Measurements from ENCODE around the gene LHCGR. TPM values are rescaled to one million over a fixed set of nuclear protein-coding genes. Genes with fewer than 3 reads are reported as not detected.

LHCGR gene
- polyA plus RNA-seq, 1 of the 3 experiments (the other 2 are of a cell fraction) = not detected

- no peaks in the 10 kb centered on the region for H3K4me1 ChIP-seq (ENCODE audit: control insufficient read depth in 1 of 2, insufficient read depth in 2 of 2, low read depth in 1 of 2, low read length in 1 of 2)
- H3K79me2 ChIP-seq (ENCODE audit: insufficient read depth) = no peaks in the 10 kb centered on the region
- DNase-seq = no peak
- no peak overlapping the region for H3K27ac ChIP-seq (ENCODE audit: low read depth in 2 of 2, low read length in 1 of 2)
- no peak overlapping the region for H2AFZ ChIP-seq (ENCODE audit: low read depth)
- H3K9ac ChIP-seq = no peak overlapping the region
- CTCF ChIA-PET = no interaction called here
- H3F3A ChIP-seq (replicated peaks; ENCODE audit: insufficient read depth) = no peaks in the 10 kb centered on the region
- no peak overlapping the region for H3K4me2 ChIP-seq
- WGBS (ENCODE audit: low lambda C conversion rate) = 34% methylated on average over 8 of the region's 8 CpGs
- no peaks in the 10 kb centered on the region for H3K36me3 ChIP-seq (replicated peaks in 1 of 2; ENCODE audit: control insufficient read depth in 1 of 2, insufficient read depth in 2 of 2, low read length in 1 of 2)
- H3K27me3 ChIP-seq (ENCODE audit: insufficient read depth) = no peaks in the 10 kb centered on the region
- POLR2A ChIA-PET = no interaction called here
- no peak for TF ChIP-seq RAD21 (IDR thresholded peaks at IDR 0.05; ENCODE audit: low read length)
- no peak for TF ChIP-seq ELF1 (IDR thresholded peaks at IDR 0.05)
- TF ChIP-seq JUND (IDR thresholded peaks at IDR 0.05) = no peak
- H3K9me2 ChIP-seq = no peaks in the 10 kb centered on the region
- H3K9me3 ChIP-seq = no peaks in the 10 kb centered on the region
- no peaks in the 10 kb centered on the region for H4K20me1 ChIP-seq (ENCODE audit: insufficient read depth)
- no peak overlapping the region for H3K4me3 ChIP-seq (ENCODE audit: low read depth in 2 of 2, low read length in 1 of 2)
Observed at GRCh38 chr2:48787580-48787979, 32.1 kb upstream of the LHCGR start.

DNA sequence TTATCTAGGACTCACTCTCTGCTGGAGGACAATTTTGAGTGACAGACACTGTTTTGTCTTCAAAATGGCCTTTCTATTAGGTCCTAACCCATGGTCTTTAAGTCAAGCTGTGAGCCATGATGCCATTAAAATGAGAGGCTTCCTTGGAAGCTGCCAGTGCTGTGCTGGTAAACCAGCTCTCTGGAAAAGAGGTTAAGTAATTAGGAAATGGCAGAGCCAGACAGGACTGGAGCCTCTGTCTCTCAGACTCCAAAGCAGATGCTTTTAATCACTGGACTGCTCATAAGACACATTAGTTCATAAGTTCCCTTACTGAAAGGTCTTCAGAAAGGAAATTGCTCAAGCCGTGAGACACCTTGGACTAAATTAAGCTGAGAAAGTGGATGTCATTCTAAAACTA, 25.8 kb upstream of the LHCGR start:
- H4K20me1 ChIP-seq (ENCODE audit: insufficient read depth) = no peaks in the 10 kb centered on the region
- H2AFZ ChIP-seq (ENCODE audit: low read depth) = no peak overlapping the region
- H3K4me1 ChIP-seq (ENCODE audit: control insufficient read depth in 1 of 2, insufficient read depth in 2 of 2, low read depth in 1 of 2, low read length in 1 of 2) = peaks cover 0 to 4% of the 10 kb centered on the region in 2 experiments; a peak in 1 of 4 replicates
- H3K4me2 ChIP-seq = no peak overlapping the region
- H3K27ac ChIP-seq (ENCODE audit: low read depth in 2 of 2, low read length in 1 of 2) = no peak overlapping the region
- H3K9ac ChIP-seq = no peak overlapping the region
- no peaks in the 10 kb centered on the region for H3K79me2 ChIP-seq (ENCODE audit: insufficient read depth)
- ChIA-PET POLR2A (no interaction called here), CTCF (interaction anchor here (1.0 to 1.3 kb wide), 2 partner anchors 16 to 19 kb away, joined by 3 read pairs; no protein-coding TSS in a partner anchor)
- H3K36me3 ChIP-seq (replicated peaks in 1 of 2; ENCODE audit: control insufficient read depth in 1 of 2, insufficient read depth in 2 of 2, low read length in 1 of 2) = no peaks in the 10 kb centered on the region
- H3F3A ChIP-seq (replicated peaks; ENCODE audit: insufficient read depth) = no peaks in the 10 kb centered on the region
- no peaks in the 10 kb centered on the region for H3K9me3 ChIP-seq
- no peak for DNase-seq
- no peaks in the 10 kb centered on the region for H3K9me2 ChIP-seq
- TF ChIP-seq, protein P1, sequence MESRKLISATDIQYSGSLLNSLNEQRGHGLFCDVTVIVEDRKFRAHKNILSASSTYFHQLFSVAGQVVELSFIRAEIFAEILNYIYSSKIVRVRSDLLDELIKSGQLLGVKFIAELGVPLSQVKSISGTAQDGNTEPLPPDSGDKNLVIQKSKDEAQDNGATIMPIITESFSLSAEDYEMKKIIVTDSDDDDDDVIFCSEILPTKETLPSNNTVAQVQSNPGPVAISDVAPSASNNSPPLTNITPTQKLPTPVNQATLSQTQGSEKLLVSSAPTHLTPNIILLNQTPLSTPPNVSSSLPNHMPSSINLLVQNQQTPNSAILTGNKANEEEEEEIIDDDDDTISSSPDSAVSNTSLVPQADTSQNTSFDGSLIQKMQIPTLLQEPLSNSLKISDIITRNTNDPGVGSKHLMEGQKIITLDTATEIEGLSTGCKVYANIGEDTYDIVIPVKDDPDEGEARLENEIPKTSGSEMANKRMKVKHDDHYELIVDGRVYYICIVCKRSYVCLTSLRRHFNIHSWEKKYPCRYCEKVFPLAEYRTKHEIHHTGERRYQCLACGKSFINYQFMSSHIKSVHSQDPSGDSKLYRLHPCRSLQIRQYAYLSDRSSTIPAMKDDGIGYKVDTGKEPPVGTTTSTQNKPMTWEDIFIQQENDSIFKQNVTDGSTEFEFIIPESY (IDR thresholded peaks at IDR 0.05; ENCODE audit: borderline replicate concordance, low read depth) = no peak
- TF ChIP-seq, protein P2, sequence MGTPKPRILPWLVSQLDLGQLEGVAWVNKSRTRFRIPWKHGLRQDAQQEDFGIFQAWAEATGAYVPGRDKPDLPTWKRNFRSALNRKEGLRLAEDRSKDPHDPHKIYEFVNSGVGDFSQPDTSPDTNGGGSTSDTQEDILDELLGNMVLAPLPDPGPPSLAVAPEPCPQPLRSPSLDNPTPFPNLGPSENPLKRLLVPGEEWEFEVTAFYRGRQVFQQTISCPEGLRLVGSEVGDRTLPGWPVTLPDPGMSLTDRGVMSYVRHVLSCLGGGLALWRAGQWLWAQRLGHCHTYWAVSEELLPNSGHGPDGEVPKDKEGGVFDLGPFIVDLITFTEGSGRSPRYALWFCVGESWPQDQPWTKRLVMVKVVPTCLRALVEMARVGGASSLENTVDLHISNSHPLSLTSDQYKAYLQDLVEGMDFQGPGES (IDR thresholded peaks at IDR 0.05; ENCODE audit: low read depth, low read length) = no peak
- TF ChIP-seq, protein P3, sequence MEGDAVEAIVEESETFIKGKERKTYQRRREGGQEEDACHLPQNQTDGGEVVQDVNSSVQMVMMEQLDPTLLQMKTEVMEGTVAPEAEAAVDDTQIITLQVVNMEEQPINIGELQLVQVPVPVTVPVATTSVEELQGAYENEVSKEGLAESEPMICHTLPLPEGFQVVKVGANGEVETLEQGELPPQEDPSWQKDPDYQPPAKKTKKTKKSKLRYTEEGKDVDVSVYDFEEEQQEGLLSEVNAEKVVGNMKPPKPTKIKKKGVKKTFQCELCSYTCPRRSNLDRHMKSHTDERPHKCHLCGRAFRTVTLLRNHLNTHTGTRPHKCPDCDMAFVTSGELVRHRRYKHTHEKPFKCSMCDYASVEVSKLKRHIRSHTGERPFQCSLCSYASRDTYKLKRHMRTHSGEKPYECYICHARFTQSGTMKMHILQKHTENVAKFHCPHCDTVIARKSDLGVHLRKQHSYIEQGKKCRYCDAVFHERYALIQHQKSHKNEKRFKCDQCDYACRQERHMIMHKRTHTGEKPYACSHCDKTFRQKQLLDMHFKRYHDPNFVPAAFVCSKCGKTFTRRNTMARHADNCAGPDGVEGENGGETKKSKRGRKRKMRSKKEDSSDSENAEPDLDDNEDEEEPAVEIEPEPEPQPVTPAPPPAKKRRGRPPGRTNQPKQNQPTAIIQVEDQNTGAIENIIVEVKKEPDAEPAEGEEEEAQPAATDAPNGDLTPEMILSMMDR (IDR thresholded peaks at IDR 0.05) = no peak
- TF ChIP-seq TCF12 (IDR thresholded peaks at IDR 0.05) (no peak), SIN3A (IDR thresholded peaks at IDR 0.05; ENCODE audit: borderline replicate concordance, low read depth, low read length) (no peak), FOSL2 (IDR thresholded peaks at IDR 0.05; ENCODE audit: borderline replicate concordance, low read depth) (no peak), YY1 (IDR thresholded peaks at IDR 0.05; ENCODE audit: low read depth) (no peak), GABPA (IDR thresholded peaks at IDR 0.05; ENCODE audit: low read depth) (no peak), RCOR1 (IDR thresholded peaks at IDR 0.05; ENCODE audit: low read length) (no peak), RAD21 (IDR thresholded peaks at IDR 0.05; ENCODE audit: low read length) (no peak), GATA2 (CRISPR knock-in tag; IDR thresholded peaks at IDR 0.05) (no peak), MXI1 (IDR thresholded peaks at IDR 0.05; ENCODE audit: low read depth, low read length) (no peak), FOXJ3 (CRISPR knock-in tag; IDR thresholded peaks at IDR 0.05) (no peak), MEF2A (IDR thresholded peaks at IDR 0.05; ENCODE audit: borderline replicate concordance, low read depth) (no peak), USF2 (IDR thresholded peaks at IDR 0.05; ENCODE audit: borderline replicate concordance, low read depth, low read length) (no peak), EZH2phosphoT487 (IDR thresholded peaks at IDR 0.05; ENCODE audit: borderline replicate concordance, low read depth) (no peak), FOXM1 (IDR thresholded peaks at IDR 0.05; ENCODE audit: low read depth) (no peak), JUND (IDR thresholded peaks at IDR 0.05) (no peak)
- TF ChIP-seq, protein P4, sequence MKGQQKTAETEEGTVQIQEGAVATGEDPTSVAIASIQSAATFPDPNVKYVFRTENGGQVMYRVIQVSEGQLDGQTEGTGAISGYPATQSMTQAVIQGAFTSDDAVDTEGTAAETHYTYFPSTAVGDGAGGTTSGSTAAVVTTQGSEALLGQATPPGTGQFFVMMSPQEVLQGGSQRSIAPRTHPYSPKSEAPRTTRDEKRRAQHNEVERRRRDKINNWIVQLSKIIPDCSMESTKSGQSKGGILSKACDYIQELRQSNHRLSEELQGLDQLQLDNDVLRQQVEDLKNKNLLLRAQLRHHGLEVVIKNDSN (IDR thresholded peaks at IDR 0.05; ENCODE audit: borderline replicate concordance, low read depth) = no peak
- H3K27me3 ChIP-seq (ENCODE audit: insufficient read depth) = no peaks in the 10 kb centered on the region
- no peak overlapping the region for H3K4me3 ChIP-seq (ENCODE audit: low read depth in 2 of 2, low read length in 1 of 2)
- 69% methylated on average over 1 of the region's 1 CpG for WGBS (ENCODE audit: low lambda C conversion rate)
